Measurements from ENCODE around the gene ZSCAN2.

- TF ChIP-seq CTCF (conservative IDR thresholded peaks at IDR 0.05), result no peak
- no peak for TF ChIP-seq EZH2 (IDR thresholded peaks at IDR 0.05; ENCODE audit: low read depth)
Measured at GRCh38 chr15:84594617-84595290, 6.1 kb upstream of the ZSCAN2 start.
